HG02884 (cell line): ENCODE measurements around the gene IFNL4.

ENCODE experiments used
- ATAC-seq: cut with Tn5 transposase; IDR thresholded peaks from one replicate; pipeline ENCODE4 v1.9.1; 2021; ENCODE audit warnings: mild to moderate bottlenecking, moderate library complexity; ENCODE audit not compliant: unreplicated experiment

The IFNL4 gene

GRCh38 chr19:39196860-39197562 lies 51.6 kb downstream of the IFNL4 start, which contains the start of gene NCCRP1:
NCCRP1 (plus strand) TSS chr19:39196964; CDS start chr19:39196983, 19 bp downstream.
- no peak for ATAC-seq

DNA sequence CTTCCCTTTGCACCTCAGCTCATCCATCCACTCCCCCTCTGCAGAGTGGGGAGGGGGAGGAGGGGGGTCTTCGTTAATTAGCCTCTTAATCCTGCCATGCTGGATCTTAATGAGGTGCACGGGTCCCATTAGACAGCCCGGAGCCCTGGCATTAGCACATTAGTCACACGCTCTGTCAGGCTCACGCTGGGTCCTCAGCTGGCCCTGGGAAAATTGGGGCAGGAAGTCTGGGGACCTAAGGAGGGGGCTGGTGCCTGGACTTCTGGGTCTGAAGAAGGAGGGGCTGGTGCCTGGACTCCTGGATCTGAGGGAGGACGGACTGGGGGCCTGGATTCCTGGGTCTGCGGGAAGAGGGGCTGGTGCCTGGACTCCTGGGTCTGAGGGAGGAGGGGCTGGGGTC lies 52.3 kb downstream of the IFNL4 start:
- no peak for ATAC-seq
